Smooth muscle cell (in vitro differentiated cells): ENCODE measurements around the gene MYOM1. TPM values are rescaled to one million over a fixed set of nuclear protein-coding genes. Genes with fewer than 3 reads are reported as not detected.
A peak's percentile ranks its signal among the peaks of the same experiment; 100 is the strongest.
"Not testable (repeated sequence)": the region's sequence is repeated elsewhere in the genome, so short reads cannot be mapped to it uniquely, and the experiment has no call there.

Source experiments
- DNase-seq: peaks from one replicate; lab custom pipeline; 2025; ENCODE audit not compliant: unreplicated experiment; lab: John Stamatoyannopoulos, UW
- H2AFZ ChIP-seq: fragments of 200-600 bp; sonication (generic); 2 replicates; pipeline ENCODE4 v1.6.0; 2016; ENCODE audit warnings: antibody characterized with exemption, low read depth, mild to moderate bottlenecking
- H3F3A ChIP-seq: fragments of 200-600 bp; sonication (generic); 2 replicates; pipeline ENCODE4 v1.6.0; 2017; ENCODE audit warnings: antibody characterized with exemption, low read depth
- H3K27ac ChIP-seq: fragments of 200-600 bp; sonication (generic); 2 replicates; pipeline ENCODE4 v1.5.1; 2016; ENCODE audit warnings: low read depth, mild to moderate bottlenecking
- H3K27me3 ChIP-seq: fragments of 200-600 bp; sonication (generic); 2 replicates; pipeline ENCODE4 v1.6.1; 2016; ENCODE audit warnings: low read depth, mild to moderate bottlenecking
- H3K36me3 ChIP-seq: fragments of 200-600 bp; sonication (generic); 2 replicates; pipeline ENCODE4 v1.5.1; 2016; ENCODE audit warnings: low read depth
- H3K4me1 ChIP-seq: fragments of 200-600 bp; sonication (generic); 2 replicates; pipeline ENCODE4 v1.5.1; 2016; ENCODE audit warnings: low read depth
- H3K4me2 ChIP-seq: fragments of 200-600 bp; sonication (generic); 2 replicates; pipeline ENCODE4 v1.6.0; 2016; ENCODE audit warnings: mild to moderate bottlenecking
- H3K4me3 ChIP-seq: fragments of 200-600 bp; sonication (generic); 2 replicates; pipeline ENCODE4 v1.5.1; 2016; ENCODE audit warnings: mild to moderate bottlenecking
- H3K79me2 ChIP-seq: fragments of 200-600 bp; sonication (generic); 2 replicates; pipeline ENCODE4 v1.6.0; 2016; ENCODE audit warnings: low read depth, mild to moderate bottlenecking
- H3K9ac ChIP-seq: fragments of 200-600 bp; sonication (generic); 2 replicates; pipeline ENCODE4 v1.6.0; 2016; ENCODE audit warnings: low read depth
- H3K9me3 ChIP-seq: fragments of 200-600 bp; sonication (generic); replicated peaks from 2 replicates; pipeline ENCODE4 v1.5.1; 2016; ENCODE audit warnings: low read depth
- H4K20me1 ChIP-seq: fragments of 200-600 bp; sonication (generic); 2 replicates; pipeline ENCODE4 v1.6.0; 2016; ENCODE audit warnings: low read depth
- CTCF ChIP-seq: fragments of 200-600 bp; sonication (generic); IDR thresholded peaks from 2 replicates; pipeline ENCODE4 v1.5.1; 2017; ENCODE audit warnings: borderline replicate concordance, mild to moderate bottlenecking, antibody characterized with exemption; ENCODE audit not compliant: insufficient read depth, poor library complexity, severe bottlenecking
- WGBS: methylation state at CpG from one replicate; pipeline ENCODE4 v1.1.7; 2016; ENCODE audit warnings: low lambda C conversion rate; 5-methylcytosine and 5-hydroxymethylcytosine counted together
- polyA plus RNA-seq: library from polyadenylated mRNA; unstranded; fragments of >200 nt; fragmentation: Nextera tagmentation; extraction: Ambion mirVana; gene quantifications from 2 replicates; pipeline ENCODE4 v1.2.1, GENCODE V29; 2016
- total RNA-seq: library from RNA; depleted of rRNA; stranded (reverse); fragments of >200 nt; gene quantifications from 2 replicates; pipeline ENCODE4 v1.2.3, GENCODE V29; 2014

Gene MYOM1
- total and polyA plus RNA-seq, 2 experiments from 2014 or later: 0.40 to 0.87 TPM

GRCh38 chr18:3079653-3080052 lies 140.1 kb downstream of the MYOM1 start:
- DNase-seq: no peak
- no peak overlapping the region for H2AFZ ChIP-seq
- no peaks in the 10 kb centered on the region for H4K20me1 ChIP-seq
- H3K9me3 ChIP-seq: no peaks in the 10 kb centered on the region
- 92% methylated on average over 4 of the region's 4 CpGs for WGBS
- no peaks in the 10 kb centered on the region for H3K27me3 ChIP-seq
- no peaks in the 10 kb centered on the region for H3F3A ChIP-seq
- H3K27ac ChIP-seq: no peak overlapping the region
- H3K4me3 ChIP-seq: no peak overlapping the region
- no peak overlapping the region for H3K9ac ChIP-seq
- TF ChIP-seq CTCF: no peak
- H3K4me1 ChIP-seq: peaks cover 13% of the 10 kb centered on the region
- no peak overlapping the region for H3K4me2 ChIP-seq
- H3K79me2 ChIP-seq: no peaks in the 10 kb centered on the region
- no peaks in the 10 kb centered on the region for H3K36me3 ChIP-seq

GRCh38 chr18:3075491-3075890 lies 144.3 kb downstream of the MYOM1 start:
- Histone ChIP-seq H4K20me1 (no peaks in the 10 kb centered on the region), H2AFZ (peak overlapping the region; percentile 65), H3K36me3 (no peaks in the 10 kb centered on the region), H3K27ac (peak overlapping the region; percentile 36), H3K27me3 (no peaks in the 10 kb centered on the region), H3K4me2 (peak overlapping the region; percentile 67), H3F3A (no peaks in the 10 kb centered on the region), H3K4me3 (no peak overlapping the region), H3K79me2 (no peaks in the 10 kb centered on the region), H3K4me1 (peaks cover 13% of the 10 kb centered on the region), H3K9me3 (no peaks in the 10 kb centered on the region), H3K9ac (no peak overlapping the region)
- 19% methylated on average over 9 of the region's 9 CpGs for WGBS
- DNase-seq: no peak
- no peak for TF ChIP-seq CTCF

GRCh38 chr18:3074087-3074486 lies 145.7 kb downstream of the MYOM1 start:
- no peaks in the 10 kb centered on the region for H3K27me3 ChIP-seq
- H3K4me3 ChIP-seq: no peak overlapping the region
- no peak overlapping the region for H3K9ac ChIP-seq
- H3K9me3 ChIP-seq: no peaks in the 10 kb centered on the region
- no peaks in the 10 kb centered on the region for H3K79me2 ChIP-seq
- no peak overlapping the region for H3K4me2 ChIP-seq
- DNase-seq: no peak
- no peaks in the 10 kb centered on the region for H3F3A ChIP-seq
- no peak for TF ChIP-seq CTCF
- no peaks in the 10 kb centered on the region for H4K20me1 ChIP-seq
- no peaks in the 10 kb centered on the region for H3K36me3 ChIP-seq
- no peak overlapping the region for H3K27ac ChIP-seq
- peaks cover 13% of the 10 kb centered on the region for H3K4me1 ChIP-seq
- H2AFZ ChIP-seq: no peak overlapping the region

- H3K27ac ChIP-seq, H2AFZ ChIP-seq, H3K4me3 ChIP-seq, H4K20me1 ChIP-seq, H3K27me3 ChIP-seq, DNase-seq, H3F3A ChIP-seq, H3K79me2 ChIP-seq, H3K9ac ChIP-seq, H3K36me3 ChIP-seq, H3K9me3 ChIP-seq, H3K4me2 ChIP-seq: not testable (repeated sequence)
- H3K4me1 ChIP-seq: peaks cover 13% of the 10 kb centered on the region
- 96% methylated on average over 3 of the region's 3 CpGs for WGBS
These were observed 146.4 kb downstream of the MYOM1 start for GRCh38 chr18:3073353-3073752.
